DOHH2 (cell line): ENCODE data around the gene COA8.

Experiments
- H3F3A ChIP-seq: fragments of 200-600 bp; sonication (generic), shearing (Covaris generic); 2 replicates; pipeline ENCODE4 v1.6.0; 2016; ENCODE audit warnings: antibody characterized with exemption, mild to moderate bottlenecking; ENCODE audit not compliant: control insufficient read depth, insufficient read depth
- H3K27ac ChIP-seq: fragments of 200-600 bp; sonication (generic); 2 replicates; pipeline ENCODE4 v1.5.1; 2014; ENCODE audit warnings: low read depth, mild to moderate bottlenecking, low read length, moderate library complexity
- H3K27me3 ChIP-seq: fragments of 200-600 bp; sonication (generic); 2 replicates; pipeline ENCODE4 v1.6.1; 2014; ENCODE audit warnings: mild to moderate bottlenecking, low read length, mixed read lengths; ENCODE audit not compliant: control insufficient read depth
- H3K36me3 ChIP-seq: fragments of 200-600 bp; sonication (generic); 2 replicates; pipeline ENCODE4 v1.6.1; 2014; ENCODE audit warnings: mild to moderate bottlenecking, low read length, moderate library complexity, mixed read lengths; ENCODE audit not compliant: control insufficient read depth
- H3K4me1 ChIP-seq: fragments of 200-600 bp; sonication (generic); 2 replicates; pipeline ENCODE4 v1.6.1; 2014; ENCODE audit warnings: mild to moderate bottlenecking, low read length, mixed read lengths; ENCODE audit not compliant: control insufficient read depth
- H3K4me2 ChIP-seq: fragments of 200-600 bp; sonication (generic); 2 replicates; pipeline ENCODE4 v1.6.0; 2014; ENCODE audit warnings: mild to moderate bottlenecking, low read length, moderate library complexity
- H3K4me3 ChIP-seq: fragments of 200-600 bp; sonication (generic); 2 replicates; pipeline ENCODE4 v1.5.1; 2014; ENCODE audit warnings: mild to moderate bottlenecking, low read length, mixed read lengths
- H3K79me2 ChIP-seq: fragments of 200-600 bp; sonication (generic); 2 replicates; pipeline ENCODE4 v1.6.1; 2014; ENCODE audit warnings: mild to moderate bottlenecking, low read length, mixed read lengths; ENCODE audit not compliant: control insufficient read depth
- H3K9me2 ChIP-seq: fragments of 200-600 bp; sonication (generic); replicated peaks from 2 replicates; pipeline ENCODE4 v1.6.1; 2014; ENCODE audit warnings: mild to moderate bottlenecking, low read length, mixed read lengths; ENCODE audit not compliant: control insufficient read depth
- H3K9me3 ChIP-seq: fragments of 200-600 bp; sonication (generic); 2 replicates; pipeline ENCODE4 v1.6.1; 2014; ENCODE audit warnings: antibody characterized with exemption, low read length, mixed read lengths; ENCODE audit not compliant: control insufficient read depth, insufficient read depth
- H4K20me1 ChIP-seq: fragments of 200-600 bp; sonication (generic); 2 replicates; pipeline ENCODE4 v1.6.0; 2014; ENCODE audit warnings: low read depth, mild to moderate bottlenecking, antibody characterized with exemption, low read length, moderate library complexity; ENCODE audit not compliant: control insufficient read depth, insufficient read depth
- CTCF ChIP-seq: fragments of 200-600 bp; sonication (generic); IDR thresholded peaks from one replicate; pipeline ENCODE4 v1.5.1; 2014; ENCODE audit warnings: antibody characterized with exemption, mild to moderate bottlenecking, low read depth, low read length; ENCODE audit not compliant: poor library complexity, severe bottlenecking
- EZH2phosphoT487 ChIP-seq: fragments of 200-600 bp; sonication (generic); IDR thresholded peaks from 2 replicates; pipeline ENCODE4 v1.6.1; 2017; ENCODE audit warnings: borderline replicate concordance, mild to moderate bottlenecking, antibody characterized with exemption, low read length, moderate library complexity, mixed read lengths

COA8 gene

GRCh38 chr14:103581206-103581605 lies 18.4 kb downstream of the COA8 start:
- no peaks in the 10 kb centered on the region; the same call in 1 of the 2 replicates for H3K36me3 ChIP-seq
- H3K4me1 ChIP-seq: no peaks in the 10 kb centered on the region
- H3K9me3 ChIP-seq: no peaks in the 10 kb centered on the region
- H3F3A ChIP-seq: no peaks in the 10 kb centered on the region
- H3K4me2 ChIP-seq: no peak overlapping the region
- H3K27me3 ChIP-seq: no peaks in the 10 kb centered on the region
- no peak overlapping the region for H3K27ac ChIP-seq
- H4K20me1 ChIP-seq: no peaks in the 10 kb centered on the region
- TF ChIP-seq CTCF (no peak), EZH2phosphoT487 (no peak)
- no peaks in the 10 kb centered on the region for H3K79me2 ChIP-seq
- no peak overlapping the region for H3K4me3 ChIP-seq
- no peaks in the 10 kb centered on the region for H3K9me2 ChIP-seq

- no peak for TF ChIP-seq EZH2phosphoT487
- no peak for TF ChIP-seq CTCF
- no peaks in the 10 kb centered on the region for H3K9me2 ChIP-seq
- H3K9me3 ChIP-seq: no peaks in the 10 kb centered on the region
- no peak overlapping the region for H3K27ac ChIP-seq
- no peaks in the 10 kb centered on the region; the same call in 1 of the 2 replicates for H3K36me3 ChIP-seq
- H3K4me3 ChIP-seq: no peak overlapping the region
- no peaks in the 10 kb centered on the region for H3F3A ChIP-seq
- no peaks in the 10 kb centered on the region for H3K4me1 ChIP-seq
- no peaks in the 10 kb centered on the region for H3K27me3 ChIP-seq
- H3K79me2 ChIP-seq: no peaks in the 10 kb centered on the region
- no peaks in the 10 kb centered on the region for H4K20me1 ChIP-seq
- no peak overlapping the region for H3K4me2 ChIP-seq
These were observed 19.4 kb downstream of the COA8 start for GRCh38 chr14:103581954-103582703.

GRCh38 chr14:103584326-103584915 lies 21.7 kb downstream of the COA8 start:
- Histone ChIP-seq H3K36me3 (no peaks in the 10 kb centered on the region; the same call in 1 of the 2 replicates), H4K20me1 (no peaks in the 10 kb centered on the region), H3K4me2 (no peak overlapping the region), H3K79me2 (no peaks in the 10 kb centered on the region), H3K27ac (no peak overlapping the region), H3K9me3 (no peaks in the 10 kb centered on the region), H3K4me1 (no peaks in the 10 kb centered on the region), H3K9me2 (no peaks in the 10 kb centered on the region), H3F3A (no peaks in the 10 kb centered on the region), H3K27me3 (no peaks in the 10 kb centered on the region), H3K4me3 (no peak overlapping the region)
- TF ChIP-seq CTCF (no peak), EZH2phosphoT487 (no peak)
